A549 (cell line): ENCODE results near the gene TTLL11.

Experiments used
- CTCF ChIP-seq: fragments of >200 bp; sonication (Bioruptor Twin); formaldehyde crosslinking; IDR thresholded peaks from 3 replicates; pipeline ENCODE4 v1.5.1; 2016
- FOSL2 ChIP-seq, 2 experiments: fragments of 450-650 bp in 1 of 2; fragments of >200 bp in 1 of 2; sonication (Bioruptor Twin) in 1 of 2; formaldehyde crosslinking; IDR thresholded peaks; 2 replicates each; pipeline versions ENCODE4 v1.5.0 to v1.6.1; 2016 to 2020; ENCODE audit warnings: mild to moderate bottlenecking in 1 of 2, moderate library complexity in 1 of 2
- HMGXB4 ChIP-seq: fragments of 250-450 bp; sonication (Bioruptor Pico); IDR thresholded peaks from 2 replicates; pipeline ENCODE4 v1.5.0; 2021; ENCODE audit warnings: mild to moderate bottlenecking, moderate library complexity, borderline replicate concordance
- POLR2AphosphoS2 ChIP-seq: conservative IDR thresholded peaks from 2 replicates; pipeline ENCODE4 v1.6.1; 2012; ENCODE audit warnings: low read length, improper control_type of control experiment, inconsistent platforms
- RAD21 ChIP-seq, 2 experiments: fragments of >200 bp in 1 of 2; sonication (Bioruptor Twin) in 1 of 2; formaldehyde crosslinking in 1 of 2; IDR thresholded peaks in 1 of 2; conservative IDR thresholded peaks in 1 of 2; 2 replicates in 1 of 2; 3 replicates in 1 of 2; pipeline ENCODE4 v1.6.1; 2012 to 2018; ENCODE audit warnings: inconsistent platforms in 1 of 2
- ZFP36 ChIP-seq: fragments of 450-650 bp; IDR thresholded peaks from 2 replicates; pipeline ENCODE4 v1.6.1; 2014; ENCODE audit warnings: borderline replicate concordance; ENCODE audit not compliant: partially characterized antibody
- TF ChIP-seq, protein P1 (sequence below): IDR thresholded peaks from 2 replicates; pipeline ENCODE4 v1.6.1; 2012; ENCODE audit warnings: low read depth, borderline replicate concordance

GRCh38 chr9:122070728-122071515 is 22.2 kb downstream of the TTLL11 start:
- TF ChIP-seq FOSL2 (IDR thresholded peaks at IDR 0.05) (no peak), FOSL2 (CRISPR knock-in tag; IDR thresholded peaks at IDR 0.05) (no peak), CTCF (no peak), HMGXB4 (CRISPR knock-in tag) (no peak), ZFP36 (no peak), POLR2AphosphoS2 (no peak), RAD21 (conservative IDR thresholded peaks at IDR 0.05 in 1 of 2, IDR thresholded peaks at IDR 0.05 in 1 of 2) (no peak)
- TF ChIP-seq, protein P1, sequence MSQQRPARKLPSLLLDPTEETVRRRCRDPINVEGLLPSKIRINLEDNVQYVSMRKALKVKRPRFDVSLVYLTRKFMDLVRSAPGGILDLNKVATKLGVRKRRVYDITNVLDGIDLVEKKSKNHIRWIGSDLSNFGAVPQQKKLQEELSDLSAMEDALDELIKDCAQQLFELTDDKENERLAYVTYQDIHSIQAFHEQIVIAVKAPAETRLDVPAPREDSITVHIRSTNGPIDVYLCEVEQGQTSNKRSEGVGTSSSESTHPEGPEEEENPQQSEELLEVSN = no peak
